Measurements from ENCODE around the gene B3GALT2. TPM values are rescaled to one million over a fixed set of nuclear protein-coding genes. Genes with fewer than 3 reads are reported as not detected.

The B3GALT2 gene
- total and polyA plus RNA-seq, 2 donors (not counting 3 experiments of a cell fraction or from before 2014, with no cell fraction given), result not detected

DNA sequence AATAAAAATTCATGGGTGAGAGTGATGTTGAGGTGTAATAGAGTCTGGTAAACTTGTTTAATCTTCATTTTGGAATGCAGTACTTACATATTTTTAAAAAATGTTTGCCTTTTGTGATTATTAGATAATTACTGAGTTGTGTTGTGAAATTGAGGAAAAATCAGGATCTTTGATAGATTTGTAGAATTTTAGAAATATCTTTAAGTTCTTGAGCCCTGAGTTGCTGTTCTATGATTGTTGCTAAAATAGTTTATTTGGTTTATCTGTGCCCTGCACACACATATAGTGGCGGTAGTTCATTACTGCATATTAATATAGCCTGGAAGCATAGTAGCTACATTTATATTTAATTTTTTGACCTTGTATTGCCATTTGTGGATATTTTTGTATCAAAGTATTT, 1.6 kb downstream of the B3GALT2 start:
- Histone ChIP-seq H3K9me3 (replicated peaks; ENCODE audit: control insufficient read depth, insufficient read depth, low read length) (no peaks in the 10 kb centered on the region), H3K27me3 (ENCODE audit: control insufficient read depth in 2 of 2, insufficient read depth in 2 of 2, low read length in 2 of 2) (no peaks in the 10 kb centered on the region), H4K20me1 (replicated peaks; ENCODE audit: control insufficient read depth, extremely low read depth, insufficient read depth, low read length) (peaks cover 12% of the 10 kb centered on the region), H3K36me3 (ENCODE audit: control insufficient read depth in 2 of 2, extremely low read depth in 1 of 2, insufficient read depth in 2 of 2, low read length in 2 of 2) (no peaks in the 10 kb centered on the region), H3K4me2 (ENCODE audit: insufficient read depth, low read length) (no peak overlapping the region), H3K4me3 (replicated peaks in 1 of 3; ENCODE audit: insufficient read depth in 1 of 3, low read depth in 1 of 3, low read length in 3 of 3) (no peak overlapping the region), H3K27ac (ENCODE audit: insufficient read depth, low read depth, low read length) (no peak overlapping the region), H3K4me1 (ENCODE audit: control insufficient read depth, extremely low read depth, insufficient read depth, low read length) (no peaks in the 10 kb centered on the region), H3K9me1 (replicated peaks; ENCODE audit: control insufficient read depth, extremely low read depth, insufficient read depth, low read length) (peaks cover 3% of the 10 kb centered on the region), H2AFZ (ENCODE audit: low read depth, low read length) (no peak overlapping the region), H3K9ac (replicated peaks; ENCODE audit: extremely low read depth, insufficient read depth, low read length) (no peak overlapping the region), H3K79me2 (ENCODE audit: control insufficient read depth, insufficient read depth, low read length) (peaks cover 53% of the 10 kb centered on the region)
- FAIRE-seq (no peak), DNase-seq (ENCODE audit: low read depth, low spot score) (no peak)
- intact Hi-C loops (cut with micrococcal nuclease) (loop anchor here (5.0 to 10.0 kb wide), 3 partner anchors 220 to 580 kb away; partner anchors contain the start of gene RGS2), dilution Hi-C loops (cut with MboI; ENCODE audit: extremely low pct_ligation_motif_present, low sequenced_read_pairs) (no loop called here)
- TF ChIP-seq MYC (IDR thresholded peaks at IDR 0.05; ENCODE audit: low read depth, low read length) (no peak), GATA2 (IDR thresholded peaks at IDR 0.05; ENCODE audit: insufficient read depth, insufficient read length, low read depth, low read length) (no peak), POLR2AphosphoS5 (IDR thresholded peaks at IDR 0.05; ENCODE audit: insufficient read depth, low read depth, low read length) (no peak), POLR2A (IDR thresholded peaks at IDR 0.05; ENCODE audit: low read depth, low read length) (no peak), JUN (IDR thresholded peaks at IDR 0.05; ENCODE audit: borderline replicate concordance, insufficient read depth, insufficient read length, low read depth) (no peak), EZH2 (IDR thresholded peaks at IDR 0.05; ENCODE audit: borderline replicate concordance, low read depth, low read length, severe bottlenecking) (no peak), FOS (IDR thresholded peaks at IDR 0.05; ENCODE audit: borderline replicate concordance, insufficient read depth, low read length) (no peak)
- TF ChIP-seq, protein P1, sequence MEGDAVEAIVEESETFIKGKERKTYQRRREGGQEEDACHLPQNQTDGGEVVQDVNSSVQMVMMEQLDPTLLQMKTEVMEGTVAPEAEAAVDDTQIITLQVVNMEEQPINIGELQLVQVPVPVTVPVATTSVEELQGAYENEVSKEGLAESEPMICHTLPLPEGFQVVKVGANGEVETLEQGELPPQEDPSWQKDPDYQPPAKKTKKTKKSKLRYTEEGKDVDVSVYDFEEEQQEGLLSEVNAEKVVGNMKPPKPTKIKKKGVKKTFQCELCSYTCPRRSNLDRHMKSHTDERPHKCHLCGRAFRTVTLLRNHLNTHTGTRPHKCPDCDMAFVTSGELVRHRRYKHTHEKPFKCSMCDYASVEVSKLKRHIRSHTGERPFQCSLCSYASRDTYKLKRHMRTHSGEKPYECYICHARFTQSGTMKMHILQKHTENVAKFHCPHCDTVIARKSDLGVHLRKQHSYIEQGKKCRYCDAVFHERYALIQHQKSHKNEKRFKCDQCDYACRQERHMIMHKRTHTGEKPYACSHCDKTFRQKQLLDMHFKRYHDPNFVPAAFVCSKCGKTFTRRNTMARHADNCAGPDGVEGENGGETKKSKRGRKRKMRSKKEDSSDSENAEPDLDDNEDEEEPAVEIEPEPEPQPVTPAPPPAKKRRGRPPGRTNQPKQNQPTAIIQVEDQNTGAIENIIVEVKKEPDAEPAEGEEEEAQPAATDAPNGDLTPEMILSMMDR (IDR thresholded peaks at IDR 0.05; ENCODE audit: extremely low read depth in 1 of 2, insufficient read depth in 1 of 2, low read depth in 1 of 2, low read length in 2 of 2), result no peak
- TF ChIP-seq, protein P2, sequence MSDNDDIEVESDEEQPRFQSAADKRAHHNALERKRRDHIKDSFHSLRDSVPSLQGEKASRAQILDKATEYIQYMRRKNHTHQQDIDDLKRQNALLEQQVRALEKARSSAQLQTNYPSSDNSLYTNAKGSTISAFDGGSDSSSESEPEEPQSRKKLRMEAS (IDR thresholded peaks at IDR 0.05; ENCODE audit: insufficient read depth, insufficient read length), result no peak
- BruUV-seq (replicated peaks), result no TSS peak
- ChIA-PET CTCF (interaction anchor here (0.7 to 2.6 kb wide), 5 partner anchors 9 to 674 kb away, joined by 3 to 11 read pairs (median 4); no protein-coding TSS in a partner anchor), POLR2A (no interaction called here)

All from endothelial cell of umbilical vein (primary cell).